Liver (tissue), 9 donors: ENCODE data around the gene CLEC16A. TPM values are rescaled to one million over a fixed set of nuclear protein-coding genes. Genes with fewer than 3 reads are reported as not detected.

Source experiments
- DNase-seq: peaks from one replicate; pipeline ENCODE4 v3.0.0-alpha.2; 2017; ENCODE audit warnings: low spot score
- H3K27ac ChIP-seq, 2 donors: one replicate each; pipeline ENCODE4 v1.7.0; 2013; ENCODE audit warnings: inconsistent platforms in 2 of 2, low read length in 2 of 2, control low read depth in 1 of 2, low read depth in 1 of 2, mild to moderate bottlenecking in 1 of 2
- H3K27me3 ChIP-seq, 4 donors: one replicate each; pipeline versions ENCODE4 v1.6.1 to v1.7.0; 2013; ENCODE audit warnings: low read length in 3 of 4, inconsistent platforms in 1 of 4, mild to moderate bottlenecking in 1 of 4, moderate library complexity in 1 of 4; ENCODE audit not compliant: control insufficient read depth in 4 of 4, insufficient read depth in 4 of 4
- H3K36me3 ChIP-seq, 4 donors: one replicate each; pipeline versions ENCODE4 v1.6.1 to v1.7.0; 2013; ENCODE audit warnings: low read length in 3 of 4, mild to moderate bottlenecking in 3 of 4, low read depth in 1 of 4, moderate library complexity in 1 of 4; ENCODE audit not compliant: control insufficient read depth in 4 of 4, insufficient read depth in 3 of 4
- H3K4me1 ChIP-seq, 4 donors: one replicate each; pipeline versions ENCODE4 v1.6.1 to v1.7.0; 2013; ENCODE audit warnings: low read length in 3 of 4, mild to moderate bottlenecking in 3 of 4, moderate library complexity in 1 of 4; ENCODE audit not compliant: control insufficient read depth in 4 of 4, insufficient read depth in 4 of 4
- H3K4me3 ChIP-seq, 3 donors: one replicate each; pipeline versions ENCODE4 v1.6.1 to v1.7.0; 2013; ENCODE audit warnings: low read length in 3 of 3, control low read depth in 1 of 3, low read depth in 1 of 3, mild to moderate bottlenecking in 1 of 3
- H3K9ac ChIP-seq, 2 donors: one replicate each; pipeline ENCODE4 v1.7.0; 2013; ENCODE audit warnings: low read length in 2 of 2, mild to moderate bottlenecking in 2 of 2, moderate library complexity in 2 of 2, control low read depth in 1 of 2, low read depth in 1 of 2
- H3K9me3 ChIP-seq, 4 donors: one replicate each; pipeline versions ENCODE4 v1.6.1 to v1.7.0; 2013; ENCODE audit warnings: low read length in 3 of 4; ENCODE audit not compliant: control insufficient read depth in 4 of 4
- CTCF ChIP-seq: fragments of 150-350 bp; IDR thresholded peaks from 2 replicates; pipeline ENCODE4 v1.5.1; 2017; ENCODE audit warnings: improper control_type of control experiment, low read depth, low read length; ENCODE audit not compliant: missing input control
- EGR1 ChIP-seq, 2 donors: IDR thresholded peaks; 2 replicates each; pipeline ENCODE4 v1.6.1; 2016 to 2018; ENCODE audit warnings: antibody characterized with exemption in 2 of 2, low read depth in 2 of 2
- FOXA1 ChIP-seq: IDR thresholded peaks from 2 replicates; pipeline ENCODE4 v1.6.1; 2016; ENCODE audit warnings: antibody characterized with exemption
- GABPA ChIP-seq, 2 donors: IDR thresholded peaks in 1 of 2; conservative IDR thresholded peaks in 1 of 2; 2 replicates each; pipeline ENCODE4 v1.6.1; 2016; ENCODE audit warnings: antibody characterized with exemption in 2 of 2, mild to moderate bottlenecking in 1 of 2, moderate library complexity in 1 of 2
- HNF4A ChIP-seq, 2 donors: conservative IDR thresholded peaks; 2 replicates each; pipeline ENCODE4 v1.6.1; 2016; ENCODE audit warnings: antibody characterized with exemption in 2 of 2, mild to moderate bottlenecking in 2 of 2
- HNF4G ChIP-seq: IDR thresholded peaks from 2 replicates; pipeline ENCODE4 v1.6.1; 2016; ENCODE audit warnings: antibody characterized with exemption
- REST ChIP-seq: IDR thresholded peaks from 2 replicates; pipeline ENCODE4 v1.6.1; 2016; ENCODE audit warnings: antibody characterized with exemption, mild to moderate bottlenecking
- TAF1 ChIP-seq: conservative IDR thresholded peaks from 2 replicates; pipeline ENCODE4 v1.6.1; 2016; ENCODE audit warnings: antibody characterized with exemption, mild to moderate bottlenecking
- YY1 ChIP-seq: IDR thresholded peaks from 2 replicates; pipeline ENCODE4 v1.6.1; 2016; ENCODE audit warnings: antibody characterized with exemption, mild to moderate bottlenecking
- ZBTB33 ChIP-seq: IDR thresholded peaks from 2 replicates; pipeline ENCODE4 v1.6.1; 2016; ENCODE audit warnings: antibody characterized with exemption
- WGBS: extraction: QIAGEN DNeasy Blood & Tissue Kit; methylation state at CpG from one replicate; pipeline ENCODE4 v1.1.7; 2013; 5-methylcytosine and 5-hydroxymethylcytosine counted together
- polyA plus RNA-seq, 2 donors: library from polyadenylated mRNA; stranded (reverse) in 1 of 2; unstranded in 1 of 2; fragments of 200-250 nt in 1 of 2; fragments of >200 nt in 1 of 2; fragmentation: Nextera tagmentation in 1 of 2; extraction: Ambion mirVana in 1 of 2; gene quantifications; one replicate each; pipeline versions ENCODE4 v1.2.1 to v1.2.3, GENCODE V29; 2013 to 2015
- total RNA-seq, 2 donors: library from RNA; depleted of rRNA; stranded (reverse); fragments of >200 nt; gene quantifications; one replicate each; pipeline ENCODE4 v1.2.3, GENCODE V29; 2014
- TF ChIP-seq, protein P1 (sequence below): IDR thresholded peaks from 2 replicates; pipeline ENCODE4 v1.6.1; 2016; ENCODE audit warnings: antibody characterized with exemption
- TF ChIP-seq, protein P2 (sequence below): IDR thresholded peaks from 2 replicates; pipeline ENCODE4 v1.6.1; 2016; ENCODE audit warnings: antibody characterized with exemption
- donor health status: healthy.
- donor health status: healthy.
- donor health status: healthy.
- donor health status: healthy.
- donor health status: healthy.

Gene CLEC16A
- total and polyA plus RNA-seq, 4 donors = 9.7 to 23.0 (median 17.4) TPM

GRCh38 chr16:11175787-11176341, 231.5 kb downstream of the CLEC16A start:
- no peak for TF ChIP-seq ZBTB33
- TF ChIP-seq CTCF = no peak
- TF ChIP-seq FOXA1 = no peak
- TF ChIP-seq HNF4A (conservative IDR thresholded peaks at IDR 0.05) = no peak
- no peak for TF ChIP-seq YY1
- TF ChIP-seq, protein P1, sequence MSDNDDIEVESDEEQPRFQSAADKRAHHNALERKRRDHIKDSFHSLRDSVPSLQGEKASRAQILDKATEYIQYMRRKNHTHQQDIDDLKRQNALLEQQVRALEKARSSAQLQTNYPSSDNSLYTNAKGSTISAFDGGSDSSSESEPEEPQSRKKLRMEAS = no peak
- no peak for TF ChIP-seq HNF4G
- no peak for DNase-seq
- Histone ChIP-seq H3K9me3 (no peaks in the 10 kb centered on the region), H3K27ac (no peak overlapping the region), H3K9ac (no peak overlapping the region), H3K27me3 (no peaks in the 10 kb centered on the region), H3K4me1 (no peaks in the 10 kb centered on the region), H3K36me3 (peaks cover 0 to 20% (median 2%) of the 10 kb centered on the region in 4 donors), H3K4me3 (no peak overlapping the region)
- WGBS = 93% methylated on average over 11 of the region's 11 CpGs

GRCh38 chr16:11177578-11178160, 233.3 kb downstream of the CLEC16A start:
- no peak overlapping the region for H3K27ac ChIP-seq
- no peaks in the 10 kb centered on the region for H3K4me1 ChIP-seq
- WGBS = 92% methylated on average over 6 of the region's 6 CpGs
- H3K9ac ChIP-seq = no peak overlapping the region
- DNase-seq = no peak
- H3K27me3 ChIP-seq = no peaks in the 10 kb centered on the region
- H3K4me3 ChIP-seq = no peak overlapping the region
- no peaks in the 10 kb centered on the region for H3K9me3 ChIP-seq
- peaks cover 0 to 17% (median 2%) of the 10 kb centered on the region in 4 donors for H3K36me3 ChIP-seq
- TF ChIP-seq ZBTB33 (no peak), YY1 (no peak), TAF1 (no peak), REST (no peak), EGR1 (IDR thresholded peaks at IDR 0.05; ENCODE audit: low read depth in 2 of 2) (no peak), GABPA (IDR thresholded peaks at IDR 0.05 in 1 of 2, conservative IDR thresholded peaks at IDR 0.05 in 1 of 2) (no peak)
- TF ChIP-seq, protein P2, sequence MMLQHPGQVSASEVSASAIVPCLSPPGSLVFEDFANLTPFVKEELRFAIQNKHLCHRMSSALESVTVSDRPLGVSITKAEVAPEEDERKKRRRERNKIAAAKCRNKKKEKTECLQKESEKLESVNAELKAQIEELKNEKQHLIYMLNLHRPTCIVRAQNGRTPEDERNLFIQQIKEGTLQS = no peak
